T1000 (cell line): ENCODE measurements around the gene SHKBP1.
"Not testable (repeated sequence)": the region's sequence is repeated elsewhere in the genome, so short reads cannot be mapped to it uniquely, and the experiment has no call there.

Source experiments
- DNase-seq: peaks from one replicate; lab custom pipeline; 2025; ENCODE audit warnings: mixed read lengths; lab: John Stamatoyannopoulos, UW

The SHKBP1 gene

GRCh38 chr19:40616178-40616577 is 39.5 kb downstream of the SHKBP1 start:
- no peak for DNase-seq

GRCh38 chr19:40616941-40617340 is 40.3 kb downstream of the SHKBP1 start:
- no peak for DNase-seq

DNA sequence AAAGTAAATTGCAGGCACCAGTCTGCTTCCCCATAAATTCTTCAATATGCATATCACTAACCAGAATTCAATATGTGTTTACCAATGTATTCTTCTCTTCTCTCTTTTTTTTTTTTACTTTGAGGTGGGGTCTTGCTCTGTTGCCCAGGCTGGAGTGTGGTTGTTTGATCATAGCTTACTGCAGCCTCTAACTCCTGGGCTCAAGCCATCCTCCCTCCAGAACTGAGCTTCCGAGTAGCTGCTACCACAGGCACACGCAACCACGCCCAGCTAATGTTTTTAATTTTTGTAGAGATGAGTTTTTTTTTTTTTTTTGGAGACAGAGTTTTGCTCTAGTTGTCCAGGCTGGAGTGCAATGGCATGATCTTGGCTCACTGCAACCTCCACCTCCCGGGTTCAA is 41.3 kb downstream of the SHKBP1 start:
- DNase-seq, result no peak

GRCh38 chr19:40619333-40620160 is 42.9 kb downstream of the SHKBP1 start:
- no peak for DNase-seq

DNA sequence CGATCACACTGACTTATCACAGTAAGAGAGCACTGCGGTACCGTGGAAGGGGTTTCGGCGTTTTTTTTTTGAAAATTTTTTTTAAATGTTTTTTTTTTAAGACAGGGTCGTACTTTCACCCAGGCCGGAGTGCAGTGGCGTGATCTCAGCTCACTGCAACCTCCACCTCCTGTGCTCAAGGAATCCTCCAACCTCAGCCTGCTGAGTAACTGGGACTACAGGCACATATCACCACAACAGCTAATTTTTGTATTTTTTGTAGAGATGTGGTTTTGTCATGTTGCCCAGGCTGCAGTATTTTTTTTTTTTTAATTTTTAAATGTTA is 43.5 kb downstream of the SHKBP1 start:
- DNase-seq, result no peak

- DNase-seq, result no peak
Measured at GRCh38 chr19:40621283-40621682, 44.6 kb downstream of the SHKBP1 start.

DNA sequence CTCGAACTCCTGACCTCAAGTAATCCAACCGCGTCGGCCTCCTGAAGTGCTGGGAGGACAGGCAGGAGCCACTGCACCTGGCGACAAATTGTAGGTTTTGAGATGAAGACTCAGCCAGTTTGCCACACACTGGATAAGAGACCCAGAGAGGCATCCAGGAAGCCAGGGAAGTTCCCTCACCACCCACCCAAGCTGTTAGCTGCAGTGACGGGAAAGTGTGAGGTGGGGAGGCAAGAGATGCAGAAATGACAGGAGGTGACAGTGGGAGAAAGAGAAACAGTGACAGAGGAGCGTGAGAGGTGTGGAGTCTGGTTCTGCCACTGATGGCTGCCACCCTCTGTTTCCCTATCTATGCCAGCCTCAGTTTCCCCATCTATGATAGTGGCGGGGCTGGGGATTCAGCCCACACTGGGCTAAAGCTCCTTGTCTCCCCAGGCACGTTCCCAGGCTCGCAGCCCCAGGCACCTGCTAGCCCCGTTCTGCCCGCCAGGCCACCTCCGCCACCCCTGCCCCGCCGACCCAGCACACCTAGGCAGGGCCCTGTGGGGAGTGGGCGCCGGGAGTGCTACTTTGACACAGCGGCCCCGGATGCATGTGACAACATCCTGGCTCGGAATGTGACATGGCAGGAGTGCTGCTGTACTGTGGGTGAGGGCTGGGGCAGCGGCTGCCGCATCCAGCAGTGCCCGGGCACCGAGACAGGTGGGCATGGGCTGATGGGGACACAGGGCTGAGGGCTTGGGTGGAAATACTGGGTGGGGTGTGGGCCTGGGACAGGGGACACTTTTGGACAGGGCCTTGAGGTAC is 45.5 kb downstream of the SHKBP1 start:
- DNase-seq, result no peak

- DNase-seq, result no peak
Measured at GRCh38 chr19:40622773-40623075, 46.1 kb downstream of the SHKBP1 start.

DNA sequence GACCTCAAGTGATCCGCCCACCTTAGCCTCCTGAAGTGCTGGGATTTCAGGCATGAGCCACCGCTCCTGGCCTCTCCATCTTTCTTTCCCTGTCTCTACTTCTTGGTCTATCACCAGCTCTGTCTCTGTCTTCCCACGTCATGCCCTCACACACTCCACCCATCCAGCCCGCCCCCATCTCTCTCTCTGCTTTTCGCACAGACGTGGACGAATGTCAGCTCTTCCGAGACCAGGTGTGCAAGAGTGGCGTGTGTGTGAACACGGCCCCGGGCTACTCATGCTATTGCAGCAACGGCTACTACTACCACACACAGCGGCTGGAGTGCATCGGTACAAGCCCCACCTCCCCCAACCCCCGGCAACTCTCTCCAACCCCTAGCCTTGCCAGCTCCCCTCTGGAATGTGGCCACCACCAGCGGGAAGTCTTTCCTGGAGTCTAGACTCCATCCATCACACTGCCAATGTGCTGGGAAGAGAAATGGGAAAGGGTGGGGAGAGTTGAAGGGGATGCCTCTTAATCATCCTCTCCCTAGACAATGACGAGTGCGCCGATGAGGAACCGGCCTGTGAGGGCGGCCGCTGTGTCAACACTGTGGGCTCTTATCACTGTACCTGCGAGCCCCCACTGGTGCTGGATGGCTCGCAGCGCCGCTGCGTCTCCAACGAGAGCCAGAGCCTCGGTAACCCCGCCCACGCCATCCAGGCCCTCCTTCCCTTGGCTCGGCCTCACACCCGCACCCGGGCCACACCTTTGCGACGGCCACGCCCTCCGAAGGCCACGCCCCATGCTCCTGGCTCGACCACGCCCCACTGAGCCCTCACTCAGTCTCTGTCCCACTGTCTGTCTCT is 47.0 kb downstream of the SHKBP1 start:
- no peak for DNase-seq

DNA sequence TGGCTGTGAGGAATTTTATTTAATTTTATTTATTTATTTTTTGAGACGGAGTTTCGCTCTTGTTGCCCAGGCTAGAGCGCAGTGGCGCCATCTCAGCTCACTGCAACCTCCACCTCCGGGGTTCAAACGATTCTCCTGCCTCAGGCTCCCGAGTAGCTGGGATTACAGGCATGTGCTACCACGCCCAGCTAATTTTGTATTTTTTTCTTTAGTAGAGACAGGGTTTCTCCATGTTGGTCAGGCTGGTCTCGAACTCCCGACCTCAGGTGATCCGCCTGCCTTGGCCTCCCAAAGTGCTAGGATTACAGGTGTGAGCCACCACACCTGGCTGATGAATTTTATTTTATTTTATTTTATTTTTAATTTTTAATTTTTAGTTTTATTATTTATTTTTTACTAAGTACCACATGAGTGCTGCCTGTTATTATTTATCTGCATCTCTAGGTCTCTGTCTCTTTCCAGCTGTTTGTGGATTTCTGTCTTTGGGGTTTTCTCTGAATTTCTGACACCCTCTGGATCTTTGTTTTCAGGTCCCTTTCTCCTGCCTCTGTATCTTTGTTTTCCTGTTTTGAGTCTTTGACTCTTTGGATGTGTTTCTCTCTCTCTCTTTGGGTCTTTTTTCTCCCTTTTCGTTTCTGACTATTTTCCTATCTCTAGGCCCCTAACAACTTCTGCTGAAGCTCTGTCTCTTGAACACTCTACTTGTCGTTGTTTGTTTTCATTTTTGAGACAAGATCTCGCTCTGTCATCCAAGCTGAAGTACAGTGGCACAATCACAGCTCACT is 47.9 kb downstream of the SHKBP1 start:
- DNase-seq, result not testable (repeated sequence)

DNA sequence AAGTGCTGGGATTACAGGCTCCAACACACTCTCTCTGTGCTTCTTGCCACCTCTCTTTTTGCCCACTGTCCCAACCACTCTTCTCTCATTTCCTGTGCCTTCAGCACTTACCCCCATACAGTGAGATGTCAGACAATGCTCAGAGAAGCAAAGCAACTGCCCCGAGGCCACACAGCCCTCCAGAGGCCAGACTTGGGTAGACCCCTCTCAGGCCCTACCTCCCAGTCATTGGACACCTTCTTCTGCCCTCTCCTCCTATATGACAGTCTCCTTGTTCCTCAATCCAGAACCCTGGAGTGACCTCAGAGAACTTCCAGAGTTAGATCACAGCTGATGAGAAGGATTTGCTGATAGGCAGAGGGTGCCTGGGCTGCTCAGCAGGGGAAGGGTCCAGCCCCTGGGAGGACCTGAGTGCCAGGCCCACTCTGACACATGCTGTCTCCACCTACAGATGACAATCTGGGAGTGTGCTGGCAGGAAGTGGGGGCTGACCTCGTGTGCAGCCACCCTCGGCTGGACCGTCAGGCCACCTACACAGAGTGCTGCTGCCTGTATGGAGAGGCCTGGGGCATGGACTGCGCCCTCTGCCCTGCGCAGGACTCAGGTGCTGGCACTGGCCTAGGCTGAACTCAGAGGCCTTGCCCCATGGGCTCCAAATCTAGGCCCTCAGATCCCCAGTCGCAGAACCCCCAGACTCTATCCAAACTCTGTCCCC is 48.9 kb downstream of the SHKBP1 start:
- no peak for DNase-seq

DNA sequence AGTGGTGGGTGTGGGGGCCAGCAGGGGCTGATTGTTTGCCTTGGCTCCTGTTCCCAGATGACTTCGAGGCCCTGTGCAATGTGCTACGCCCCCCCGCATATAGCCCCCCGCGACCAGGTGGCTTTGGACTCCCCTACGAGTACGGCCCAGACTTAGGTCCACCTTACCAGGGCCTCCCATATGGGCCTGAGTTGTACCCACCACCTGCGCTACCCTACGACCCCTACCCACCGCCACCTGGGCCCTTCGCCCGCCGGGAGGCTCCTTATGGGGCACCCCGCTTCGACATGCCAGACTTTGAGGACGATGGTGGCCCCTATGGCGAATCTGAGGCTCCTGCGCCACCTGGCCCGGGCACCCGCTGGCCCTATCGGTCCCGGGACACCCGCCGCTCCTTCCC is 50.2 kb downstream of the SHKBP1 start:
- DNase-seq, result no peak

DNA sequence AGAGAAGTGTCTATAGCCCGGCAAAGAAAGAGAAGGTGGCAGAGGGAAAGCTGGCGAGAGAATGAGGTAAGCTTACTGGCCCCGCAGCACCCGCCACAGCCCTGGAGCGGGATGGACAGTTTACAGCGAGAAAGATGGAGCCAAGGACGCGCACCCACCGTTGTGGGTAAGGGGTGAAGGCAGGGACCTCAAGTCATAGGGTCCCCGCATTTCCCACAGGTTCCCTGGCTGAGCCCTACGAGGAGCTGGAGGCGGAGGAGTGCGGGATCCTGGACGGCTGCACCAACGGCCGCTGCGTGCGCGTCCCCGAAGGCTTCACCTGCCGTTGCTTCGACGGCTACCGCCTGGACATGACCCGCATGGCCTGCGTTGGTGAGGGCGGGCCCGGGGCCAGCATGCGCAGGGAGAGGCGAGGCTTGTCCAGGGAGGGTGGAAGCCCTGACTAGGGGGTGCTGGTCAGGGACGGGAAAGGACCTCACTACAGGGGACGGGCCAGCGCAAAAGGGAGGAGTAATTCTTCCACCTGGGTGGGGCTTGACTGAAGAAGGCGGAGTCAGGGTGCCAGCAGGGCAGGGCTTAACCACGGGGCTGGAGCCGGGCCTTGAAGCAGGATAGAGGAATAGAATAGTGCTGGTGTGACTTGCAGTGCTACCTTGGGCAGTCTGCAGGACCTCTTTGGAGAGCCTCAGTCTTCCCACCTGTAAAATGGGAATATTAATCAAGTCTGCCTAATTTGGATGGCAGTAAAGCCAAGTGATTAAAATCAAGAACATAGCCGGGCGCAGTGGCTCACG is 51.0 kb downstream of the SHKBP1 start:
- DNase-seq, result no peak

GRCh38 chr19:40629346-40629745 is 52.7 kb downstream of the SHKBP1 start:
- no peak for DNase-seq

DNA sequence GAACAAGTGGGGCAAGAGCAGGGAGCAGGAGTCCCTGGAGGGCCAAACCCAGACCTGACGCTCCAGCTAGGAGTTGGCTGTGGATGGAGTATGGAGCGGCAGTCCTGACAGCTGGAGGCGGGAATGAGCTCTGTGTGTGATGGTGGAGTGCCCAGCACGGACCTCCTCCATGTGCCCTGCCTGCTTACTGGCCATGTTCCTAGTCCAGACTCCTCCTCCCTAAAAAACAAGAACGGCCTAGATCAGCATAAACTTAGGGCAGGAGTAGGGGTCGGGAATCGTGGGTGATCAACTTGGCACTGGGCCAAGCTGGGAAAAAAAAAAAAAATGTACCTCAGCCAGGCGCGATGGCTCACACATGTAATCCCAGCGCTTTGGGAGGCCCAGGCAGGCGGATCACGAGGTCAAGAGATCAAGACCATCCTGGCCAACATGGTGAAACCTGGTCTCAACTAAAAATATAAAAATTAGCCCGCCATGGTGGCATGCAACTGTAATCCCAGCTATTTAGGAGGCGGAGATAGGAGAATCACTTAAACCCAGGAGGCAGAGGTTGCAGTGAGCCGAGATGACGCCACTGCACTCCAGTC is 54.0 kb downstream of the SHKBP1 start:
- no peak for DNase-seq

DNA sequence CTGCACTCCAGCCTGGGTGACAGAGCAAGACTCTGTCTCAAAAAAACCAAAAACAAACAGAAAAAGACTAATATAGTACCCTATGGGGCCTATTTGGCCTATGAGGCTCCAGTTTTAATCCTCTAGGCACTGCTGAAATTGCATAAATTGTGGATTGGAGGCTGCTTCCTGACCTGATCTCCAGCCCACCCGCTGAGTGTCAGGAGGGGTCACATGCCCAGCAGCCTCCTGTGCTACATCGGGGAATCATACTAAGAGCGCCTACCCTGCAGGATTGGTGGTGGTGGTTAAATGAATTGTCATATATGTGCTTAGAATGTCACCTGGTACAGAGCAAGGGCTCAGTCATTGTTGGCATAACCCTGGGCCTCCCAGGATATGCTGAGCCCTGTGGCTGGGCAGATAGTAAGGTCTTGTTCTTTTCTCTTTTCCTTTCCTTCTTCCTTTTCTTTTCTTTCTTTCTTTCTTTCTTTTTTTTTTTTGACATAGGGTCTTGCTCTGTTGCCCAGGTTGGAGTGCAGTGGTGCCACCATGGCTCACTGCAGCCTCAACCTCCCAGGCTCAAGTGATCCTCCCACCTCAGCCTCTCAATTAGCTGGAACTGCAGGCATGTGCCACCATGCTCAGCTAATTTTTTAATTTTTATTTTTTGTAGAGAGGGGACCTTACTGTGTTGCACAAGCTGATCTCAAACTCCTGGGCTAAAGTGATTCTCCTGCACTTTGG is 55.8 kb downstream of the SHKBP1 start:
- no peak for DNase-seq

GRCh38 chr19:40633207-40633606 is 56.5 kb downstream of the SHKBP1 start:
- no peak for DNase-seq

GRCh38 chr19:40638327-40638726 is 61.7 kb downstream of the SHKBP1 start:
- DNase-seq, result no peak

GRCh38 chr19:40639638-40639982 is 62.9 kb downstream of the SHKBP1 start:
- no peak for DNase-seq
